HG03520 (cell line): Measurements from ENCODE around the gene NR1I3.
"Not testable (repeated sequence)": the region's sequence is repeated elsewhere in the genome, so short reads cannot be mapped to it uniquely, and the experiment has no call there.

Source experiments
- ATAC-seq: cut with Tn5 transposase; IDR thresholded peaks from one replicate; pipeline ENCODE4 v1.9.1; 2021; ENCODE audit warnings: mild to moderate bottlenecking, moderate library complexity; ENCODE audit not compliant: unreplicated experiment

The NR1I3 gene, protein sequence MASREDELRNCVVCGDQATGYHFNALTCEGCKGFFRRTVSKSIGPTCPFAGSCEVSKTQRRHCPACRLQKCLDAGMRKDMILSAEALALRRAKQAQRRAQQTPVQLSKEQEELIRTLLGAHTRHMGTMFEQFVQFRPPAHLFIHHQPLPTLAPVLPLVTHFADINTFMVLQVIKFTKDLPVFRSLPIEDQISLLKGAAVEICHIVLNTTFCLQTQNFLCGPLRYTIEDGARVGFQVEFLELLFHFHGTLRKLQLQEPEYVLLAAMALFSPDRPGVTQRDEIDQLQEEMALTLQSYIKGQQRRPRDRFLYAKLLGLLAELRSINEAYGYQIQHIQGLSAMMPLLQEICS

DNA sequence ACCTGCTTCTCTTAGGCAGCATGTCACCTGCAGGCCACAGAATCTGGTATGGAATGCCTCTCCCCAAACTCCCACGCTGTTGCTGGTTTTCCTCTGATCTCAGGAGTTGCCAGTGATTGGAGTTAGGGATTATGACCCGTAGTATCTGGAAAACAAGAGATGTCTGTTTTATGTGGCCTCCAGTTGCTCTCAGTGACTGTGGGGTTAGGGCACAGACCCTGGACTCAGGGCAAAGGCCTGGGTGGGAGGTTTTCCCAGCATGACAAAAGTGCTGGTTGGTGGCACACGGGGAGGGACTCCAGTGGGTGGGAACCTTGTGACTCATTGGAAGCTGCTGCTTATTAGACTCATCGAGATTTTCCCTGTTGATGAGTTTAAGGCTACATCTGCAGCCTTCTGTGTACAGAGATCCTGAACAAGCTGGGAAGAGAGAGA is at the start of gene NR1I3:
Gene NR1I3, minus strand, starts transcription at position 165 of the 435 bp plus-strand sequence. CDS start 1,638 bp downstream, outside the sequence.
- ATAC-seq = no peak

DNA sequence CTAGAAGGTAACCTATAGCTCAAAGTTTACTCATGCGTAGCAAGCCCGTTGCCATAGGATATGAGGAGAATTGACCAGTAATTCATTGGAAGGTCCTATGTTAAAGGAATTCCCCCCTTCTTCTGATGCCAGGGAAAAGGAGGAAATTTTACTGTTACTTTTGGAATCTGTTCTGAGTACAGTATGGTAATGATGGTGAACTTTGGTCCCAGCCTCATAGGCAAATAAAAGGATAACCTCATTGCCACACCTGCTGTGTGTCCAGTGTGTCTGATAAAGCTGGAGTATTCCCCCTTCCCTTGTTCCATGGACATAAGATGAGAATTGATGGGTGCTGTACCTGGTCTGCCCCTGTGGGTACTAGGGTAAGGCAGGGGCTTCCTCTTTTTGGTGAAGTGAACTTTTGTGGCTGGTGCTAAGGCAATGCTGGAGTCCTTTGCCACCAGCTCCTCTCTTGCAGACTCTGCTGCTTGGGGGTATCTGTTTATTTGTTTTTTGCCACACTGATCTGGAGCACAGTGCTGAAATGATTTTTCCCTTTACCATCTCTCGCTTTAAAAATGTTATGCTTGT is 49.6 kb upstream of the NR1I3 start:
- ATAC-seq = no peak

DNA sequence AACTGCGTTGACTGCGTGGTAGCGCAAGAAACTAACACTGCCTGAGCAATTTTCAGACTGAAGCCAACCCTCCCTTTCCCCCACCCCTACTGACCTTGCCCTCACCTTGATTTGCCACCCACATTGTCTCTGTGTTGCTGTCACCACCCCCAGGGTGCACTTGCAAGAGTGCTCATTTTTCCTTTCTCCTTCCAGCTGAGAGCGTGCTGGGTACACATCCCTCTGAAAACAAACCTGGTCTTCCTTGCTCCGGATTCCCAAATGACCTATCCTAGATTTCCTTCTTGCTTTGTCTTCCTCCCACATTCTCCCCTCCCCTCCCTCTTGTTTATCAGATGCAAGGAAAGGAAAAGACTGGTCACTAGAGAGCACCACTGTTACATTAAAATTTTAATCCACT is 47.5 kb upstream of the NR1I3 start:
- no peak for ATAC-seq

DNA sequence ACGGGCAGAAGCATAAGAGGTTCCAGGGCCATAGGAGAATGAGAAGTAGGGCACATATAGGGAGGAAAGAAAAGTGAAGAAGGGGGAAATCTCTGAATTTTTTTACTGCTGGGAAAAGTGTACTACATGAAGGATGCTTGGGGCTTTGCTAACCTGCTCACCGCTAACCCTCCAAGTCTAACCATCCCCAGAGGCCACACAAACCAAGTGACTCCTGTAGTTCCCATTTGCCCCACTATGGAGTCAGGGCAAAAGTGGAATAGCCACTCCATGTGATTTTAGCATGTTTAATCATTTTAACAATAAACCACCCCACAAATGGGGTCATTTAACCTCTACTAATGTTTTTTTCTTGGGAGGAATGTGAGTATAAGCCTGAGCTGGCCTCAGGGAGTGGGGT is 47.1 kb upstream of the NR1I3 start:
- ATAC-seq = no peak

DNA sequence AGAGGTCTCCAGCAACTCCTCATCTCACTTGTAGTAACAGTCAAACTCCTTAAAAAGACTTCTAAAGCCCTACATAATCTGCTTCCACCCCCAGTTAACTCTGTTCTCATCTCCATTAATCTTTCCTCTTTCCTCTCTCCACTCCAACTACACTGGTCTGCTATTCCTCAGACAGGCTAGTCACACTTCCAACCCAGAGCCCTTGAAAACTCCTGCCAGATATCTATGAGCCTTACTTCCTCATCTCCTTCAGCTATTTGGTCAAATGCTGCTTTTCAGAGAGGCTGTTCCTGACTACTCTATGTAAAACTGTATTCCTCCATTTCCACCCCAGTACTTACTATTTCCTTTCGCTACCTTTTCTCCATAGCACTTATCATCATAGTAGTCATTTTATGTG is 45.0 kb upstream of the NR1I3 start:
- ATAC-seq = no peak

DNA sequence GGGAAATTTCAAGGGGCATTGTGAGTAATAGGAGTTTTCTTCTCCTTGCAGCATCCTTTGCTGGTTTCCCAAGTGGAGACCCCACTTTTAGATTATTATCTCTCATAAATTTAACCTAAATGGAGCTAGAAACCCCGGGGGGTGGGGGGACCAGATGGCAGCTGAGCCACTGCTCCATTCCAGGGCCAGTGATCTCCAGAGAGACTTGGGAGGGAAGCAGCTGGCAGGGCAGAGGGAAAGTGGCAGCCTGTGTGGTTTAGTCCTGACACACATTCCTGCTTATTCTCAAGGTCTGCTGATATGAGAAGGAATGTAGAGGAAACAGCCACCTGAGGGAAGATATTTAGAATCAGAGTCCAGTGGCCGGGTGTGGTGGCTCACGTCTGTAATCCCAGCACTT is 36.9 kb upstream of the NR1I3 start:
- no peak for ATAC-seq

DNA sequence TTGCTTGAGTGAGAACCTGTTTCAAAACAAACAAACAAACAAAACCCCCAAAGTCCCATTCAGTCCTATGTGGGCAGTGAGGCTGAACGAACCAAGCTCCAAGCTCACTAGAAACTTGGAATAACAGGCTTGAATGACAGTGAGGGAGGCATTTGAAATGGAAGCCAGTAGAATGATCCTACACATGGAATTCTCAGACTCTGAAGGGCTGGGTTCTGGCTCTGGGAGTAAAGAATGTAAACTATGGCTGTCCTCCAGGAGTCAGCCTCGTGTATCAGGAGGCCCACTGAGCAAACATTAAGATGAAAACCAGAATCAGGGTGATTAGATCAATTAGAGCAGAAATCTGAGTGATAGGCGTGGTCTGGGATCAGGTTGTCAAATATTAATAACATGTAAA is 35.4 kb upstream of the NR1I3 start:
- ATAC-seq = no peak

DNA sequence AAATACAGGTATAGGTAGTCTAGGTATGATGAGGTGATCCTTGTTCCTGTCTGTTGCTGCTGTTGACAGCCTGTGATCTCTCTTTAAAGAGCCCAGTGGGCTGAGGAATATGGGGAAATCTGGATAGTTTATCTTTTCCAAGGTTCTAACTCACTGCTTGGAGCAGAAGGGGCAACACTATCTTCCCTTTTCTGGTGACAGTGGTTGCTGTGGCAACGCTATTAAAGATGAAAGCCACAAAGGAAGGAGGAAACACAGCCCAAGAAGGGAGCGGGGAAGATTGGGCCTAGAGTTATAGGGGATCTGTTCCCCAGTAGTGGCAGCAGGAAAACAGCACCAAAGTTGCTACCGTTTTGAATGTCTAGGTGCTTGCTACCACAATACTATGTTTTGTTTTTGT is 29.3 kb upstream of the NR1I3 start:
- ATAC-seq = no peak

DNA sequence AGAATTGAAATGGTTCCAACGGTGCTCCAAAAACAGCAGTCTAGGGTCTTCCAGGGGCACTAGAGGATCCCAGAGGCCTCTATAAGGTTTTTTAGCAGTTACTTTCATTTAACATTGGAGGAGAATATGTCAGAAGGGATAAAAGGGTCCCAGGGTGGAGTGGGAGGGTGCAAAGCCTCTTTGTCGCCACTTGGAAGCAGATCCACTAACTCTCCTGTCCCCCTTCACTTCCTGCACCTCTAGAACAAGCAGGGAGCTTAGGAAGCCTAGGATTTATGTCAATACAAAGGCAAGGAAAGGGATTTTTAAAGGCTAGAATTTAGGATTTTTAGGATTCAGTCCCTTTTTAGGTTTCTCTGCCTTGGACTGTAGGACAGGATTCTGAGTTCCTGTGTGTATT is 28.8 kb upstream of the NR1I3 start:
- no peak for ATAC-seq

DNA sequence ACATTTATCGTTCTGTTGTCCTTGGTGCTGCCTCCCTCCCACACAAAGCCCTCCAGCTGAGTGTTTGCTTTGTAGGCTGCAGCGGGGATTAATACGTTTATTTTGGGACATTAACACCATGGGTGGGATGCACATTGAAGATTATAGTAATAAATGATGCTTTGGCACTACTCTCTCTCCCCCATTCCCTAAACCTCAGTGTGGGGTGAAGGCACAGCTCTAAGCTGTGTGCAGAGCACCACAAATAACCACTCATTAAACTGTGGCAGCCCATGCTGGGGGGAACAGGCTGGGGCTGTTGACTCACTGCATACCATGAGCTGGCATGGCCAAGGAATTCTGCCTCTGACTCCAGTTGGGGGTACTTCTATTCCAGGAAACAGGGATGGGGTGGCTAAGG is 28.2 kb upstream of the NR1I3 start:
- ATAC-seq = no peak

DNA sequence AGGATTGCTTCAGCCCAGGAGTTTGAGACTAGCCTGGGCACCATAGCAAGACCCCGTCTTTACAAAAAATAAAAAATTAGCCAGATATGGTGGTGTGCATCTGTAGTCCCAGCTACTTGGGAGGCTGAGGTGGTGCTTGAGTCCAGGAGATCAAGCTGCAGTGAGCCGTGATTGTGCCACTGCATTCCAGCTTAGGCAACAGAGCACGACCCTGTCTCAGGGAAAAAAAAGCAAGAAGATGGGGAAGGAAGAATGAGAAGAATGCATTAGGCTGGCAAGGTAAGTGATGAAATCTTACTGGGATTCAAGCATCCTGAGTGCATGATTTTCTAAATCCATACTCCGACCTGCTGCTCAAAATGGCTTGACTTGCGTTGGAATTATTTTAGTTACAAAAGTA is 27.3 kb upstream of the NR1I3 start:
- no peak for ATAC-seq

DNA sequence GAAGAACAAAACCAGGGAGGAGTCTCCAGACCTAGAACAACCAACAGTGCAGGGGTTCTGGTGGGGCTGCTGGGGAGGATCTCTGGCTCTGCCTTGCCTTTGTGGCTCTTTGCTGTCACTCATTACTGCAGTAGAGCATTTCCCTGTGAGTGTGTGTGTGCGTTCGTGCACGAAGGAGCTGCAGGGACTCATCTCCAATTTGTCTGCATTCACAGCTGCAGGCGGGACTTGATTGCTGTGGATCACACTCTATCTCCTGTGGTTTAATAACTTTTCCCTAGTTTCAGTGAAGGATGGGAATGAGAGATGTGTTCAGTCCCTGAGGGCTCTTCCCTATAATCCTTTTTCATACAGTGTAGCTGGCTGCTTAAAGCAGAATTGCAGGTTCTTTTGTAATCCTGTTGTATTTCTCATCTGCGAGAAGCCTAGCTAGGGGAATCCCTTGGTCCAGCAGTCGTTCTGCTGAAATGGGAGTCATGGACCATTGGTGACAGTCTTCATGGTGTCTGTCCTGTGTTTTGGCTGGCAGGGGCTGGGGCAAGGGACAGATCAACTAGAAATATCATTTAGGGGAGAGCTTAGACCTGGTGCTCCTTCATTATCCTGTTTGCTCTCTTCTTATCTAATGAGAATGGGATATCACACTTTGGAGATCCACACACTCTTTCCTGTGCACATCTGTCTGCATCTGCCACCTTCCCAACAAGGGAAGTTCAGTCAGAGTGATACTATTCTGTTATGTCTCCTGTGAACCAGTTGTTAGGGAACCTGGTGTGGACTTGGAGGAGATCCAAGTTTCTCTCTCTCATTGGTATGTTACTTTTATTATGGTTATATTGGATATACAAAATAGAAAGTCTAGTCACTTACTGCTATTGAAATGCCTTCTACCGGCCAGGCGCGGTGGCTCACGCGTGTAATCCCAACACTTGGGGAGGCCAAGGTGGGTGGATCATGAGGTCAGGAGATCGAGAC is 23.5 kb upstream of the NR1I3 start:
- ATAC-seq = no peak

DNA sequence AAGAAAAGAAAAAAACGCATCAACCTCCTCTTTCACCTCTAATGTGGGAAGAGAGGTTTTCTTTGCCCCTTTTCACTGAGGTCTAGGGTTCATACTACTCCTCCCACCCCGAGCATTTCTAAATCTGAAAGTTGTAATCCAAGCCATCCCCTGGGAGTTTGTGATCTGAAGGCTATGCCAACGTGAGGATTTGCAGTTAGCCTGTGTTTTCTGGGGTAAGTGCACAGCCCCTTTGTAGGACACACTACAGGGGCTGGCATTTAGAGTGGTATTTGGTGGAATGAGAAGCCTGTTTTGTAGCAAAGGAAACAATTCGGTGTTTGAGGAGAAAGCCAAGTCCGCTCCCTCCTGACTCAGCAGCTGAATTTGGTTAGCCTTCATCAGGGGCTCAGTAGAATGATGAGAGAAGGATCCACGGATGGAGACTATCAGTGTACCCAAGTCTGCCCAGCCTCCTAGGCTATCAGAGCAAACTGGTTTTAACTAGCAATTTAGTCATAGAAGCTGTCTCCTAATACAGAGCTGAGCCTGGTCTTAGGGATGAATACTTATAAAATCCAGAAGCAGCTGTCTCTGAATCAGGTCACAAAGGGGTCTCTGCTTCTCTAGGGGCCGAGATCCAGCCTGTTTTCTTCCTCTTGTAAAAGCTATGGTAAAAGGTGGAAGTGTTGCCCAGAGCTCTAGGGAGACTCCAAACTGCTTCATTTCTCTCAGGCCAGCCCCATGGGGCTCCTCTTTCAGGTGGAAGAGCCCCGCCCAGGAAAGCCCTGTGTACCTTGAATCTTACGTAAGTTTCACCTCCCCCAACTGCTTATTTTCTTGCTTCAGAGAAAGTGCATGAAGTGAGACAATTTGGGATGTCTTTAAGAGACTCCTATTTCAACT is 22.6 kb upstream of the NR1I3 start:
- ATAC-seq = no peak

DNA sequence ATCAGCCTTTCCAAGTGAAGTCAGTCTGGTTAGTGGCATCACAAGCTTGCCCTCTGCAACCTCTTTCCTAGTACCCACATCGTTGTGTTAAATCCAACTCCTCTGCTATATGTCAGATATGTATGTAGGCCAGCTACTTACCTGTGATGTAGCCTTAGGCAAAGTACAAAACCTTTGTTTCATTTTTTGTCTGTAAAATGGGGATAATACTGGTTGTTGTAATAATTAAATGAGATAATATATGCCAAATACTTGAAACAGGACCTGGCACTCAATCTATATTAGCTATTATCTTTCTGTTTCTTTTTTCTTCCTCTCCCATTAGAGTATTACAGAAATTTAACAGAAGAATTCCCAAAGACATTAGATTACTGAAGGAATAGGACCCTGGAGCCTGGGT is 21.8 kb upstream of the NR1I3 start:
- ATAC-seq = no peak

DNA sequence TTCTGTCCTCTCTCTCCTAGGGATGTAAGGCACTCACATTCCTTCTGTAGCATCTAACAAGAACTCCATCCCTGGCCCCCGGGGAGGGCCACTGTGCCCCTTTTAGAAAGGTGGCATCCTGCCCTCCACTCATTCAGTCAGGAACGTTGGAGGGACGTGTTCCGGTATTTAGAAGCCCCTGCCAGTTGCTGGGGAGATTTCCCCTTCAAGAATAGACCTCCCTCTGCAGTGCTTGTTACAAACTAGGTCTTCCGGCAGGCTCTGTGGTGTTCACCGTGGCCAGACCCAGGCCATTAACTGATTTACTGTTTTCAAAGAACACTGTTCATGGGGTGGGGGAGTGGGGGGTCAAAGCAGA is 21.3 kb upstream of the NR1I3 start:
- ATAC-seq = no peak

DNA sequence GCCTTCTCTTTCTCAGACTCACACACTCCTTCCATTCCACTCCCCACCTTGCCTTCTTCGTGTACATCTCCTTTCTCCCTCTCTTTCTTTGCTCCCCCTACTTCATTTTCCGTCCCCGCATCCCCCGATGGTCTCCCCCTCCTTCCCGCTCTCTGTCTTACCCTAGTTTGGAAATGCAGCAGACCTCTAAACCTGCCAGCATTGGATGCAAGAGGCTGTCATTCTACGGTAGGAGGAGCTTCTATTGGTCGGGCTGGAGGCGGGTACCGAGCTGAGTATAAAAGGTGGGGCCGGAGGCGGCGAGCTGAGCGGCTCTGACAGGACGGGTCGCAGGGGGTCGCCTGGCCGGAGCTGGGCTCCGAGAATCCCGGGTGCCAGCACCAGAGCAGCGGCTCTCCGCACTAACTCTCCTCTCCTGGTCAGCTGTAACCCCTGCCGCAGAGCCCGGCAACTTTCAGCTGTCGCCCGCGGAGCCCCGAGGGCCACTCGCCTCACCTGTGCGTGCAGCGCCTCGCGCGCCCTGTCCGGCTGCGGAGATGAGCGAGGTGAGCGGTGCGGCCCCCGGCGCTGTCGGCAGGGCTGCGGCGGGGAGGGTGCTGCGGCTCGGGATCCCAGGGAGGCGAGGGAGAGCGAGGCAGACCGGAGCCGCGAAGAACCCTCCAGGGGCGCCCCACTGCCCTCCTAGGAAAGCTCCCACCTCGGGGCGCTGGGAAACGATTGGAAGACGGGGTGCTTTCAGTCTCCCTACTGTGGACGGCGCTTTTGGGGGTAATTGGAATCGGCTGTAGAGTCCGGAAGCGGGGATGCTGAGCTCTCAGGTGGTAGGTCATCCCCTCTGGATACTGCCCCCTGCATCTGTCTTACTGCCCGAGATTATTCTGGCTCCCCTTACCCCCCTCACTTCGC is 20.7 kb upstream of the NR1I3 start, which contains the start of gene PCP4L1:
Gene PCP4L1, plus strand, starts transcription at position 307 of the 906 bp plus-strand sequence. Its CDS starts 230 bp downstream, at position 537.
- ATAC-seq = no peak

DNA sequence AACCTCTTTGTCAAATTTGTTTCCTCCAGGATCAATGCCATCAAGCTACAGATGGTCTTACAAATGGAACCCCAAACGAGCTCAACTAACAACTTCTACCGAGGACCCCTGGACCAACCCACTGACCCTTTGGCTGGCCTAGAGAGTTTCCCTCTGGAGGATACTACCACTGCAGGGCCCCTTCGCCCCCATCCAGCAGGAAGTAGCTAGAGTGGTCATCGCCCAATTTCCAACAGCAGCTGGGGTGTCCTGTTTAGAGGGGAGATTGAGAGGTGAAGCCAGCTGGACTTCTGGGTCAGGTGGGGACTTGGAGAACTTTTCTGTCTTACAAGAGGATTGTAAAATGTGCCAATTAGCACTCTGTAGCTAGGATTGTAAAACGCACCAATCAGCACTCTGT is 19.1 kb upstream of the NR1I3 start:
- ATAC-seq = not testable (repeated sequence)

DNA sequence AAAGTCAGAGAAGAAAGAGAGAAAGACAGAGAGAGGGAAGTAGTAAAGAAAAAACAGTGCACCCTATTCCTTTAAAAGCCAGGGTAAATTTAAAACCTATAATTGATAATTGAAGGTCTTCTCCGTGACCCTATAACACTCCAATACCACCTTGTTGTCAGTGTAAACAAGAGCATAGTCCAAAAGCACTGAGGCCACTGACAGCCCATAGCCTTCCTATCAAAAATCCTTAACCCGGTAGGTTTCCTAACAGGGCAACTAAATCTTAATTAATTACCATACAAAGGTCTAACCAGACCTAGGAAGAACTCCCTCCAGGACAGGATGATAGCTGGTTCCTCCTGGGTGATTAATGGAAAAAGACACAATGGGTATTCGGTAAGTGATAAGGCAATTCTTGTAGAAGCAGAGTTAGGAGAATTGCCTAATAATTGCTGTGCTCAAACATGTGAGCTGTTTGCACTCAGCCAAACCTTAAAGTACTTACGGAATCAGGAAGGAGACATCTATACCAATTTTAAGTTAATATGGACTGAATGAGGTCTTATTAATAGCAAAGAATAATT is 18.0 kb upstream of the NR1I3 start:
- ATAC-seq = not testable (repeated sequence)

DNA sequence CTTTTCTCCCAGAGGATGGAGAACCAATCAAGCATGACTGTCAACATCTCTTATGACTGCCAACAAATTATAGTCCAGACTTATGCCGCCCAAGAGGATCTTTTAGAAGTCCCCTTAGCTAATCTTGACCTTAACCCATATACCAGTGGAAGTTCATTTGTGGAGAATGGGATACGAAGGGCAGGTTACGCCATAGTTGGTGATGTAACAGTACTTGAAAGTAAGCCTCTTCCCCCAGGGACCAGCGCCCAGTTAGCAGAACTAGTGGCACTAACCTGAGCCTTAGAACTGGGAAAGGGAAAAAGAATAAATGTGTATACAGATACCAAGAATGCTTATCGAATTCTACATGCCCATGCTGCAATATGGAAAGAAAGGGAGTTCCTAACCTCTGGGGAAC is 17.3 kb upstream of the NR1I3 start:
- not testable (repeated sequence) for ATAC-seq
